Measurements from ENCODE around the gene PAM.

PAM gene

GRCh38 chr5:103013933-103014552, 258.9 kb downstream of the PAM start:
- Histone ChIP-seq H3K36me3 (ENCODE audit: insufficient read depth, insufficient read length, low read length) (peaks cover 3% of the 10 kb centered on the region), H3K9me3 (ENCODE audit: insufficient read depth, low read length) (no peaks in the 10 kb centered on the region), H3K4me3 (ENCODE audit: insufficient read length, low read depth) (no peak overlapping the region), H3K4me1 (ENCODE audit: insufficient read depth, insufficient read length) (no peaks in the 10 kb centered on the region), H3K9ac (ENCODE audit: insufficient read length, low read depth) (no peak overlapping the region), H3K27me3 (ENCODE audit: insufficient read depth, insufficient read length) (no peaks in the 10 kb centered on the region)
- DNase-seq (ENCODE audit: low read depth, low spot score): no peak
- TF ChIP-seq ZNF274 (IDR thresholded peaks at IDR 0.05; ENCODE audit: low read depth, low read length) (no peak), SUZ12 (IDR thresholded peaks at IDR 0.05; ENCODE audit: extremely low read depth, insufficient read depth, insufficient read length) (no peak), YY1 (IDR thresholded peaks at IDR 0.05; ENCODE audit: insufficient read depth, insufficient read length) (no peak)

GRCh38 chr5:103014983-103015382, 259.9 kb downstream of the PAM start:
- H3K9me3 ChIP-seq (ENCODE audit: insufficient read depth, low read length): no peaks in the 10 kb centered on the region
- peaks cover 3% of the 10 kb centered on the region for H3K36me3 ChIP-seq (ENCODE audit: insufficient read depth, insufficient read length, low read length)
- TF ChIP-seq ZNF274 (IDR thresholded peaks at IDR 0.05; ENCODE audit: low read depth, low read length) (no peak), YY1 (IDR thresholded peaks at IDR 0.05; ENCODE audit: insufficient read depth, insufficient read length) (no peak), SUZ12 (IDR thresholded peaks at IDR 0.05; ENCODE audit: extremely low read depth, insufficient read depth, insufficient read length) (no peak)
- no peak for DNase-seq (ENCODE audit: low read depth, low spot score)
- H3K4me3 ChIP-seq (ENCODE audit: insufficient read length, low read depth): no peak overlapping the region
- no peaks in the 10 kb centered on the region for H3K27me3 ChIP-seq (ENCODE audit: insufficient read depth, insufficient read length)
- no peaks in the 10 kb centered on the region for H3K4me1 ChIP-seq (ENCODE audit: insufficient read depth, insufficient read length)
- no peak overlapping the region for H3K9ac ChIP-seq (ENCODE audit: insufficient read length, low read depth)

- no peak for DNase-seq (ENCODE audit: low read depth, low spot score)
- TF ChIP-seq SUZ12 (IDR thresholded peaks at IDR 0.05; ENCODE audit: extremely low read depth, insufficient read depth, insufficient read length): no peak
- no peak for TF ChIP-seq YY1 (IDR thresholded peaks at IDR 0.05; ENCODE audit: insufficient read depth, insufficient read length)
- no peak for TF ChIP-seq ZNF274 (IDR thresholded peaks at IDR 0.05; ENCODE audit: low read depth, low read length)
- Histone ChIP-seq H3K9ac (ENCODE audit: insufficient read length, low read depth) (no peak overlapping the region), H3K36me3 (ENCODE audit: insufficient read depth, insufficient read length, low read length) (peaks cover 3% of the 10 kb centered on the region), H3K4me1 (ENCODE audit: insufficient read depth, insufficient read length) (no peaks in the 10 kb centered on the region), H3K9me3 (ENCODE audit: insufficient read depth, low read length) (no peaks in the 10 kb centered on the region), H3K27me3 (ENCODE audit: insufficient read depth, insufficient read length) (no peaks in the 10 kb centered on the region), H3K4me3 (ENCODE audit: insufficient read length, low read depth) (no peak overlapping the region)
Observed at GRCh38 chr5:103016167-103016566, 261.1 kb downstream of the PAM start.

GRCh38 chr5:103019804-103020203, 264.7 kb downstream of the PAM start:
- TF ChIP-seq SUZ12 (IDR thresholded peaks at IDR 0.05; ENCODE audit: extremely low read depth, insufficient read depth, insufficient read length): no peak
- no peak for TF ChIP-seq YY1 (IDR thresholded peaks at IDR 0.05; ENCODE audit: insufficient read depth, insufficient read length)
- no peak for TF ChIP-seq ZNF274 (IDR thresholded peaks at IDR 0.05; ENCODE audit: low read depth, low read length)
- no peak overlapping the region for H3K9ac ChIP-seq (ENCODE audit: insufficient read length, low read depth)
- peaks cover 2% of the 10 kb centered on the region for H3K36me3 ChIP-seq (ENCODE audit: insufficient read depth, insufficient read length, low read length)
- H3K4me3 ChIP-seq (ENCODE audit: insufficient read length, low read depth): no peak overlapping the region
- DNase-seq (ENCODE audit: low read depth, low spot score): no peak
- H3K4me1 ChIP-seq (ENCODE audit: insufficient read depth, insufficient read length): no peaks in the 10 kb centered on the region
- no peaks in the 10 kb centered on the region for H3K27me3 ChIP-seq (ENCODE audit: insufficient read depth, insufficient read length)
- no peaks in the 10 kb centered on the region for H3K9me3 ChIP-seq (ENCODE audit: insufficient read depth, low read length)

GRCh38 chr5:103021314-103021713, 266.2 kb downstream of the PAM start:
- DNase-seq (ENCODE audit: low read depth, low spot score): no peak
- no peak overlapping the region for H3K9ac ChIP-seq (ENCODE audit: insufficient read length, low read depth)
- no peak for TF ChIP-seq ZNF274 (IDR thresholded peaks at IDR 0.05; ENCODE audit: low read depth, low read length)
- TF ChIP-seq YY1 (IDR thresholded peaks at IDR 0.05; ENCODE audit: insufficient read depth, insufficient read length): no peak
- TF ChIP-seq SUZ12 (IDR thresholded peaks at IDR 0.05; ENCODE audit: extremely low read depth, insufficient read depth, insufficient read length): no peak

GRCh38 chr5:103027267-103027666, 272.2 kb downstream of the PAM start:
- TF ChIP-seq YY1 (IDR thresholded peaks at IDR 0.05; ENCODE audit: insufficient read depth, insufficient read length): no peak
- TF ChIP-seq SUZ12 (IDR thresholded peaks at IDR 0.05; ENCODE audit: extremely low read depth, insufficient read depth, insufficient read length): no peak
- no peak for TF ChIP-seq ZNF274 (IDR thresholded peaks at IDR 0.05; ENCODE audit: low read depth, low read length)
- Histone ChIP-seq H3K9me3 (ENCODE audit: insufficient read depth, low read length) (no peaks in the 10 kb centered on the region), H3K27me3 (ENCODE audit: insufficient read depth, insufficient read length) (no peaks in the 10 kb centered on the region), H3K9ac (ENCODE audit: insufficient read length, low read depth) (no peak overlapping the region), H3K4me1 (ENCODE audit: insufficient read depth, insufficient read length) (no peaks in the 10 kb centered on the region), H3K4me3 (ENCODE audit: insufficient read length, low read depth) (no peak overlapping the region), H3K36me3 (ENCODE audit: insufficient read depth, insufficient read length, low read length) (peaks cover under 1% of the 10 kb centered on the region)
- DNase-seq (ENCODE audit: low read depth, low spot score): no peak

More at GRCh38 chr5:103021314-103021713, 266.2 kb downstream of the PAM start:
- no peaks in the 10 kb centered on the region for H3K4me1 ChIP-seq (ENCODE audit: insufficient read depth, insufficient read length)
- no peak overlapping the region for H3K4me3 ChIP-seq (ENCODE audit: insufficient read length, low read depth)
- no peaks in the 10 kb centered on the region for H3K27me3 ChIP-seq (ENCODE audit: insufficient read depth, insufficient read length)
- peaks cover 2% of the 10 kb centered on the region for H3K36me3 ChIP-seq (ENCODE audit: insufficient read depth, insufficient read length, low read length)
- no peaks in the 10 kb centered on the region for H3K9me3 ChIP-seq (ENCODE audit: insufficient read depth, low read length)

- Histone ChIP-seq H3K9me3 (ENCODE audit: insufficient read depth, low read length) (peaks cover 15% of the 10 kb centered on the region; the same call in 1 of the 2 replicates), H3K9ac (ENCODE audit: insufficient read length, low read depth) (no peak overlapping the region), H3K36me3 (ENCODE audit: insufficient read depth, insufficient read length, low read length) (peaks cover 3% of the 10 kb centered on the region), H3K4me1 (ENCODE audit: insufficient read depth, insufficient read length) (no peaks in the 10 kb centered on the region), H3K27me3 (ENCODE audit: insufficient read depth, insufficient read length) (no peaks in the 10 kb centered on the region), H3K4me3 (ENCODE audit: insufficient read length, low read depth) (no peak overlapping the region)
- DNase-seq (ENCODE audit: low read depth, low spot score): no peak
- TF ChIP-seq ZNF274 (IDR thresholded peaks at IDR 0.05; ENCODE audit: low read depth, low read length) (no peak), YY1 (IDR thresholded peaks at IDR 0.05; ENCODE audit: insufficient read depth, insufficient read length) (no peak), SUZ12 (IDR thresholded peaks at IDR 0.05; ENCODE audit: extremely low read depth, insufficient read depth, insufficient read length) (no peak)
Observed at GRCh38 chr5:103031607-103032006, 276.5 kb downstream of the PAM start.
